HepG2 (cell line): ENCODE results near the gene ASAP2. TPM values are rescaled to one million over a fixed set of nuclear protein-coding genes. Genes with fewer than 3 reads are reported as not detected.

Experiments
- CC2D1A ChIP-seq: sonication (generic); formaldehyde crosslinking; IDR thresholded peaks from 2 replicates; pipeline ENCODE4 v1.8.1; 2023; ENCODE audit warnings: mild to moderate bottlenecking, missing genetic modification reagents
- ETV5 ChIP-seq: IDR thresholded peaks from 2 replicates; pipeline ENCODE4 v1.6.1; 2018; ENCODE audit warnings: missing biosample characterization, missing genetic modification reagents, inconsistent platforms, borderline replicate concordance
- EZH2 ChIP-seq: conservative IDR thresholded peaks from 2 replicates; pipeline ENCODE4 v1.6.1; 2012; ENCODE audit warnings: mild to moderate bottlenecking, low read depth, low read length, moderate library complexity
- HMGA1 ChIP-seq: sonication (generic); formaldehyde crosslinking; conservative IDR thresholded peaks from 2 replicates; pipeline ENCODE4 v1.4.0; 2020; ENCODE audit warnings: missing genetic modification reagents
- HOXA5 ChIP-seq: sonication (generic); formaldehyde crosslinking; IDR thresholded peaks from 2 replicates; pipeline ENCODE4 v1.4.0; 2020; ENCODE audit warnings: missing genetic modification reagents
- HOXA7 ChIP-seq: sonication (generic); formaldehyde crosslinking; IDR thresholded peaks from 2 replicates; pipeline ENCODE4 v1.8.1; 2022; ENCODE audit warnings: mild to moderate bottlenecking, missing genetic modification reagents, moderate library complexity
- KLF12 ChIP-seq: sonication (generic); formaldehyde crosslinking; IDR thresholded peaks from 2 replicates; pipeline ENCODE4 v1.4.0; 2020; ENCODE audit warnings: missing genetic modification reagents, borderline replicate concordance
- LCORL ChIP-seq, 2 experiments: fragments of 450-650 bp in 1 of 2; sonication (generic) in 1 of 2; formaldehyde crosslinking in 1 of 2; IDR thresholded peaks; 2 replicates each; pipeline versions ENCODE4 v1.5.0 to v1.6.1; 2017 to 2020; ENCODE audit warnings: antibody characterized with exemption in 1 of 2, missing genetic modification reagents in 1 of 2
- NFIC ChIP-seq: IDR thresholded peaks from 2 replicates; pipeline ENCODE4 v1.6.1; 2012; ENCODE audit warnings: mild to moderate bottlenecking, low read length, inconsistent platforms
- PAWR ChIP-seq: sonication (generic); formaldehyde crosslinking; IDR thresholded peaks from 2 replicates; pipeline ENCODE4 v1.4.0; 2020; ENCODE audit warnings: missing genetic modification reagents, mild to moderate bottlenecking, borderline replicate concordance
- PCBP2 ChIP-seq: fragments of 200-400 bp; formaldehyde crosslinking; optimal IDR thresholded peaks from 2 replicates; pipeline ENCODE3; 2018; ENCODE audit warnings: low read length, low read depth; ENCODE audit not compliant: poor library complexity, severe bottlenecking
- POGZ ChIP-seq: sonication (generic); formaldehyde crosslinking; IDR thresholded peaks from 2 replicates; pipeline ENCODE4 v1.4.0; 2020; ENCODE audit warnings: mild to moderate bottlenecking, missing genetic modification reagents
- RBFOX2 ChIP-seq: fragments of 200-400 bp; formaldehyde crosslinking; IDR thresholded peaks from 2 replicates; pipeline ENCODE4 v1.6.1; 2017; ENCODE audit warnings: low read depth, mild to moderate bottlenecking, low read length
- RXRA ChIP-seq: sonication (generic); formaldehyde crosslinking; IDR thresholded peaks from 2 replicates; pipeline ENCODE4 v1.5.1; 2020; ENCODE audit warnings: missing genetic modification reagents
- SMAD9 ChIP-seq: sonication (generic); formaldehyde crosslinking; IDR thresholded peaks from 2 replicates; pipeline ENCODE4 v1.5.1; 2020; ENCODE audit warnings: mild to moderate bottlenecking, missing genetic modification reagents
- TEAD3 ChIP-seq: optimal IDR thresholded peaks from 2 replicates; pipeline ENCODE3; 2016; ENCODE audit warnings: borderline replicate concordance
- TERF1 ChIP-seq: sonication (generic); formaldehyde crosslinking; IDR thresholded peaks from 2 replicates; pipeline ENCODE4 v1.8.0; 2022; ENCODE audit warnings: mild to moderate bottlenecking, missing genetic modification reagents, moderate library complexity
- TRIM24 ChIP-seq: sonication (generic); formaldehyde crosslinking; IDR thresholded peaks from 2 replicates; pipeline ENCODE4 v1.8.0; 2022; ENCODE audit warnings: mild to moderate bottlenecking, missing genetic modification reagents
- ZBTB26 ChIP-seq: IDR thresholded peaks from 2 replicates; pipeline ENCODE4 v1.6.1; 2016; ENCODE audit warnings: missing compliant biosample characterization, missing genetic modification reagents, borderline replicate concordance
- ZC3H4 ChIP-seq: sonication (generic); formaldehyde crosslinking; IDR thresholded peaks from 2 replicates; pipeline ENCODE4 v1.4.0; 2020; ENCODE audit warnings: missing genetic modification reagents, borderline replicate concordance
- ZEB1 ChIP-seq: IDR thresholded peaks from 2 replicates; pipeline ENCODE4 v1.6.1; 2012; ENCODE audit warnings: mild to moderate bottlenecking, low read depth, inconsistent platforms; ENCODE audit not compliant: insufficient replicate concordance
- ZKSCAN8 ChIP-seq: IDR thresholded peaks from 2 replicates; pipeline ENCODE4 v1.6.1; 2016; ENCODE audit warnings: borderline replicate concordance, missing genetic modification reagents, missing compliant biosample characterization
- ZMAT3 ChIP-seq: sonication (generic); formaldehyde crosslinking; conservative IDR thresholded peaks from 2 replicates; pipeline ENCODE4 v1.7.0; 2021; ENCODE audit warnings: missing genetic modification reagents
- ZNF264 ChIP-seq: sonication (generic); formaldehyde crosslinking; IDR thresholded peaks from 2 replicates; pipeline ENCODE4 v1.4.0; 2020; ENCODE audit warnings: missing genetic modification reagents
- ZNF44 ChIP-seq: sonication (generic); formaldehyde crosslinking; IDR thresholded peaks from 2 replicates; pipeline ENCODE4 v1.5.1; 2020; ENCODE audit warnings: mild to moderate bottlenecking, missing genetic modification reagents
- ZNF530 ChIP-seq: sonication (generic); formaldehyde crosslinking; IDR thresholded peaks from 2 replicates; pipeline ENCODE4 v1.5.0; 2020; ENCODE audit warnings: low read depth, mild to moderate bottlenecking, missing genetic modification reagents
- ZNF816 ChIP-seq: sonication (generic); formaldehyde crosslinking; IDR thresholded peaks from 2 replicates; pipeline ENCODE4 v1.8.0; 2022; ENCODE audit warnings: missing genetic modification reagents, mild to moderate bottlenecking, borderline replicate concordance
- polyA plus RNA-seq, 8 experiments: library from polyadenylated mRNA; depleted of rRNA in 3 of 8; stranded (reverse) in 7 of 8; unstranded in 1 of 8; fragments of >200 nt; fragmentation: Illumina TruSeq in 4 of 8; extraction: Trizol in 4 of 8; gene quantifications; 2 replicates each; pipeline versions ENCODE4 v1.2.1 to v1.2.3, GENCODE V29; 2011 to 2016; ENCODE audit warnings: low read depth in 4 of 8, missing spikeins in 1 of 8, mixed read lengths in 1 of 8; ENCODE audit not compliant: insufficient read depth in 1 of 8
- total RNA-seq, 5 experiments: library from RNA; depleted of rRNA; stranded (reverse); fragments of >200 nt; fragmentation: Illumina TruSeq; extraction: Trizol; gene quantifications; 2 replicates each; pipeline ENCODE4 v1.2.3, GENCODE V29; 2016; ENCODE audit warnings: low read depth in 1 of 5
- TF ChIP-seq, protein P1 (sequence below): sonication (generic); formaldehyde crosslinking; IDR thresholded peaks from 2 replicates; pipeline ENCODE4 v1.4.0; 2020; ENCODE audit warnings: mild to moderate bottlenecking, low read depth, missing genetic modification reagents
- TF ChIP-seq, protein P2 (sequence below): IDR thresholded peaks from 2 replicates; pipeline ENCODE4 v1.6.1; 2018; ENCODE audit warnings: missing genetic modification reagents, mild to moderate bottlenecking, missing compliant biosample characterization

ASAP2 gene
- total and polyA plus RNA-seq, 2 of the 13 experiments (the other 11 are each of a cell fraction or from before 2014, with no cell fraction given) = 7.3 to 22.3 TPM

GRCh38 chr2:9234680-9235146 is 28.1 kb downstream of the ASAP2 start (continued):
- TF ChIP-seq ZNF530 (CRISPR knock-in tag) (no peak), CC2D1A (CRISPR knock-in tag) (no peak), NFIC (peak; percentile 69; the same call in 1 of the 2 replicates), TRIM24 (no peak), PAWR (CRISPR knock-in tag) (no peak), TEAD3 (CRISPR knock-in tag) (peak; percentile 89), ZKSCAN8 (CRISPR knock-in tag) (peak; percentile 83; the same call in 1 of the 2 replicates), HOXA5 (peak; percentile 62; the same call in 1 of the 2 replicates), ZMAT3 (CRISPR knock-in tag) (peak; percentile 81; the same call in 1 of the 2 replicates), RBFOX2 (0 out of 2 replicates have a peak, but pooled peaks have one; percentile 29), TERF1 (CRISPR knock-in tag) (no peak), HOXA7 (CRISPR knock-in tag) (no peak), ZBTB26 (CRISPR knock-in tag) (peak; percentile 74; the same call in 1 of the 2 replicates), KLF12 (no peak), HMGA1 (CRISPR knock-in tag) (no peak), ZNF44 (CRISPR knock-in tag) (no peak), LCORL (IDR thresholded peaks at IDR 0.05) (peak; percentile 29; the same call in 1 of the 2 replicates), LCORL (CRISPR knock-in tag; IDR thresholded peaks at IDR 0.05) (peak; percentile 71), ZEB1 (peak; percentile 43), PCBP2 (no peak), ZC3H4 (CRISPR knock-in tag) (no peak), EZH2 (no peak), RXRA (CRISPR knock-in tag) (no peak; the same call in 1 of the 2 replicates), ETV5 (CRISPR knock-in tag) (peak; percentile 98), ZNF816 (no peak), SMAD9 (CRISPR knock-in tag) (no peak), POGZ (CRISPR knock-in tag) (no peak), ZNF264 (CRISPR knock-in tag) (peak; percentile 18; the same call in 1 of the 2 replicates)
- TF ChIP-seq, protein P1, sequence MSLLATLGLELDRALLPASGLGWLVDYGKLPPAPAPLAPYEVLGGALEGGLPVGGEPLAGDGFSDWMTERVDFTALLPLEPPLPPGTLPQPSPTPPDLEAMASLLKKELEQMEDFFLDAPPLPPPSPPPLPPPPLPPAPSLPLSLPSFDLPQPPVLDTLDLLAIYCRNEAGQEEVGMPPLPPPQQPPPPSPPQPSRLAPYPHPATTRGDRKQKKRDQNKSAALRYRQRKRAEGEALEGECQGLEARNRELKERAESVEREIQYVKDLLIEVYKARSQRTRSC (CRISPR knock-in tag) = no peak
- TF ChIP-seq, protein P2, sequence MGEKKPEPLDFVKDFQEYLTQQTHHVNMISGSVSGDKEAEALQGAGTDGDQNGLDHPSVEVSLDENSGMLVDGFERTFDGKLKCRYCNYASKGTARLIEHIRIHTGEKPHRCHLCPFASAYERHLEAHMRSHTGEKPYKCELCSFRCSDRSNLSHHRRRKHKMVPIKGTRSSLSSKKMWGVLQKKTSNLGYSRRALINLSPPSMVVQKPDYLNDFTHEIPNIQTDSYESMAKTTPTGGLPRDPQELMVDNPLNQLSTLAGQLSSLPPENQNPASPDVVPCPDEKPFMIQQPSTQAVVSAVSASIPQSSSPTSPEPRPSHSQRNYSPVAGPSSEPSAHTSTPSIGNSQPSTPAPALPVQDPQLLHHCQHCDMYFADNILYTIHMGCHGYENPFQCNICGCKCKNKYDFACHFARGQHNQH (CRISPR knock-in tag) = 0 out of 2 replicates have a peak, but pooled peaks have one; percentile 44
